Calu3 (cell line): Measurements from ENCODE around the gene ARHGAP26. TPM values are rescaled to one million over a fixed set of nuclear protein-coding genes. Genes with fewer than 3 reads are reported as not detected.
"Not testable (repeated sequence)": the region's sequence is repeated elsewhere in the genome, so short reads cannot be mapped to it uniquely, and the experiment has no call there.

ENCODE experiments used
- BruUV-seq: library from RNA; stranded (reverse); fragments of 400-500 nt; replicated peaks from 2 replicates; lab custom pipeline; 2021; lab: Mats Ljungman, UMichigan
- CTCF ChIA-PET: fragments of 300-600 bp; sonication (Branson Sonifier 250); formaldehyde crosslinking; loops from one replicate; lab custom pipeline; 2022; ENCODE audit warnings: antibody characterized with exemption; lab: Charles Lee
- DNase-seq: peaks from one replicate; pipeline ENCODE4 v3.0.0; 2022
- H3K27ac Mint-ChIP-seq: one replicate; pipeline ENCODE4 v1.8.0; 2022; ENCODE audit warnings: mixed read lengths; ENCODE audit not compliant: unreplicated experiment
- H3K27me3 Mint-ChIP-seq: one replicate; pipeline ENCODE4 v1.8.0; 2022; ENCODE audit warnings: mixed read lengths; ENCODE audit not compliant: unreplicated experiment
- H3K36me3 Mint-ChIP-seq: one replicate; pipeline ENCODE4 v1.8.0; 2022; ENCODE audit warnings: mild to moderate bottlenecking, moderate library complexity, mixed read lengths; ENCODE audit not compliant: insufficient read depth, unreplicated experiment
- H3K4me1 Mint-ChIP-seq: one replicate; pipeline ENCODE4 v1.8.0; 2022; ENCODE audit warnings: mild to moderate bottlenecking, low read depth, mixed read lengths; ENCODE audit not compliant: unreplicated experiment
- H3K4me3 Mint-ChIP-seq: one replicate; pipeline ENCODE4 v1.8.0; 2022; ENCODE audit warnings: mild to moderate bottlenecking, low read depth, moderate library complexity, mixed read lengths; ENCODE audit not compliant: unreplicated experiment
- H3K9me3 Mint-ChIP-seq: one replicate; pipeline ENCODE4 v1.8.0; 2022; ENCODE audit warnings: low read depth, mixed read lengths; ENCODE audit not compliant: unreplicated experiment
- intact Hi-C: fragments of 100-400 bp; cut with micrococcal nuclease; formaldehyde crosslinking; loops from one replicate; pipeline ENCODE4 v1.10.0; 2022; ENCODE audit not compliant: unreplicated experiment
- total RNA-seq: library from RNA; stranded (reverse); gene quantifications from 2 replicates; pipeline ENCODE4 v1.2.3, GENCODE V29; 2022
- TF ChIP-seq, protein P1 (sequence below): fragments of 200-600 bp; IDR thresholded peaks from one replicate; pipeline ENCODE4 v1.8.0; 2022; ENCODE audit warnings: antibody characterized with exemption; ENCODE audit not compliant: unreplicated experiment

Gene ARHGAP26
- total RNA-seq, 1 experiment from 2014 or later = 118 TPM

DNA sequence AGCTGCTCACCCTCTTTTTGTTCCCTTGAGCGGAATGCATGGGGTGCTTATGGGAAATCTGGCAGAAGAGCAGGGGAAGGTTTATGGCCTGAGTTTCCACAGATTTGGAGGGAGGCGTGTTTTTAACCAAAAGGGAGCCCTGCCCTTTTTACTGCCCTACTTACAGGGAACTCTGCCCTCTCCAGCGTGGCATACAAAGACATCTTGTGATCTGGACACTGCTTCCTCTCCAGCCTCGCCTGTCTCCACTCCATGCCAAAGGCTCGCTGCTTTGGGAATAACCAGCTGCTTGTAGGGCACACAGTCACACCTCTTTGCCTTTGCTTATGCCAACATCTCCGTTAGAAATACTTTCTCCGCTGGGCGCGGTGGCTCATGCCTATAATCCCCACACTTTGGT, 314.2 kb downstream of the ARHGAP26 start:
- Mint-ChIP-seq H3K4me1 (peaks cover 8% of the 10 kb centered on the region), H3K36me3 (no peaks in the 10 kb centered on the region), H3K4me3 (no peak overlapping the region), H3K27ac (no peak overlapping the region), H3K27me3 (no peaks in the 10 kb centered on the region), H3K9me3 (no peaks in the 10 kb centered on the region)
- TF ChIP-seq, protein P1, sequence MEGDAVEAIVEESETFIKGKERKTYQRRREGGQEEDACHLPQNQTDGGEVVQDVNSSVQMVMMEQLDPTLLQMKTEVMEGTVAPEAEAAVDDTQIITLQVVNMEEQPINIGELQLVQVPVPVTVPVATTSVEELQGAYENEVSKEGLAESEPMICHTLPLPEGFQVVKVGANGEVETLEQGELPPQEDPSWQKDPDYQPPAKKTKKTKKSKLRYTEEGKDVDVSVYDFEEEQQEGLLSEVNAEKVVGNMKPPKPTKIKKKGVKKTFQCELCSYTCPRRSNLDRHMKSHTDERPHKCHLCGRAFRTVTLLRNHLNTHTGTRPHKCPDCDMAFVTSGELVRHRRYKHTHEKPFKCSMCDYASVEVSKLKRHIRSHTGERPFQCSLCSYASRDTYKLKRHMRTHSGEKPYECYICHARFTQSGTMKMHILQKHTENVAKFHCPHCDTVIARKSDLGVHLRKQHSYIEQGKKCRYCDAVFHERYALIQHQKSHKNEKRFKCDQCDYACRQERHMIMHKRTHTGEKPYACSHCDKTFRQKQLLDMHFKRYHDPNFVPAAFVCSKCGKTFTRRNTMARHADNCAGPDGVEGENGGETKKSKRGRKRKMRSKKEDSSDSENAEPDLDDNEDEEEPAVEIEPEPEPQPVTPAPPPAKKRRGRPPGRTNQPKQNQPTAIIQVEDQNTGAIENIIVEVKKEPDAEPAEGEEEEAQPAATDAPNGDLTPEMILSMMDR = no peak
- CTCF ChIA-PET = no interaction called here
- DNase-seq = no peak
- intact Hi-C loops = no loop called here
- BruUV-seq = no TSS peak

DNA sequence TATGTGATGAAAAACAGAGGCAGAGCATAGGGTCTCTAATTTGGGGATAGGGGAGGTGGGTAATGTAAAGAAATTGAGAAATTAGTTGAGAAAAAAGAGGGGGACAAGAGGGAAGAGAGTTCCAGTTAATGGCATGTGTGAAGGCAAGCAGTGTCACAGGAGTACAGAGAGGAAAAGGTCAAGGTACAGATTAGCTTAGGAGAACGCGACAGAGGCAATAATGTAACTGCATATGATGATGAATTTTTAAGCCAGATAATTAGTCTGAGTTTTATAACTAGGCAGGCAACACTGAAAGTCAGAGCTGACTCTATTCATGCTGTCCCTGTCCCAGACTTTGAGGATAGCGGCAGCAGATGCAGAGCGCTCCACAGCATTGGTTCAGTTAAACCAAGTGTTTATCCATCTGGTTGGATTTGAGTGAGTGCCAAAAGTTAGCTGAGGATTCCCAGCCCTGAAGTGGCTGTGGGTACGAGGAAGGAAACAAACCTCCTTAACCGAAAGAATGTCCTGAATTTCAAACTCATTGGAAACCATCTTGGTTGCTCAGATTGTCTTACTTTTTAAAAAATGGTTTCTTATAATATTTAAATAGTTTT, 315.2 kb downstream of the ARHGAP26 start:
- H3K4me1 Mint-ChIP-seq = peaks cover 8% of the 10 kb centered on the region
- BruUV-seq = no TSS peak
- H3K4me3 Mint-ChIP-seq = no peak overlapping the region
- H3K9me3 Mint-ChIP-seq = no peaks in the 10 kb centered on the region
- CTCF ChIA-PET = interaction anchor here (0.7 kb wide), 1 partner anchor 1134 kb away, joined by 7 read pairs; no protein-coding TSS in a partner anchor
- no peak overlapping the region for H3K27ac Mint-ChIP-seq
- H3K36me3 Mint-ChIP-seq = no peaks in the 10 kb centered on the region
- H3K27me3 Mint-ChIP-seq = no peaks in the 10 kb centered on the region
- TF ChIP-seq, protein P1 = no peak
- no peak for DNase-seq
- intact Hi-C loops = no loop called here

GRCh38 chr5:143086546-143086907, 316.4 kb downstream of the ARHGAP26 start:
- BruUV-seq = no TSS peak

GRCh38 chr5:143086908-143087637, 316.9 kb downstream of the ARHGAP26 start:
- no peaks in the 10 kb centered on the region for H3K36me3 Mint-ChIP-seq
- no TSS peak for BruUV-seq
- intact Hi-C loops = no loop called here
- TF ChIP-seq, protein P1 = no peak
- no peak overlapping the region for H3K4me3 Mint-ChIP-seq
- H3K4me1 Mint-ChIP-seq = peaks cover 8% of the 10 kb centered on the region
- H3K27me3 Mint-ChIP-seq = no peaks in the 10 kb centered on the region
- CTCF ChIA-PET = no interaction called here
- no peak overlapping the region for H3K27ac Mint-ChIP-seq
- H3K9me3 Mint-ChIP-seq = no peaks in the 10 kb centered on the region
- DNase-seq = no peak

More at GRCh38 chr5:143086546-143086907, 316.4 kb downstream of the ARHGAP26 start:
- CTCF ChIA-PET = no interaction called here
- Mint-ChIP-seq H3K27ac (no peak overlapping the region), H3K27me3 (no peaks in the 10 kb centered on the region), H3K4me1 (peaks cover 8% of the 10 kb centered on the region), H3K4me3 (no peak overlapping the region), H3K36me3 (no peaks in the 10 kb centered on the region), H3K9me3 (no peaks in the 10 kb centered on the region)
- intact Hi-C loops = no loop called here
- TF ChIP-seq, protein P1 = no peak
- DNase-seq = no peak

- intact Hi-C loops, H3K4me3 Mint-ChIP-seq, H3K27ac Mint-ChIP-seq, H3K4me1 Mint-ChIP-seq, H3K27me3 Mint-ChIP-seq, H3K36me3 Mint-ChIP-seq, DNase-seq, H3K9me3 Mint-ChIP-seq, BruUV-seq: not testable (repeated sequence)
- CTCF ChIA-PET = interaction anchor here (0.6 kb wide), 1 partner anchor 324 kb away, joined by 3 read pairs; no protein-coding TSS in a partner anchor
Measured at GRCh38 chr5:143088702-143089101, 318.5 kb downstream of the ARHGAP26 start.

- CTCF ChIA-PET, H3K9me3 Mint-ChIP-seq, H3K36me3 Mint-ChIP-seq, BruUV-seq, H3K27ac Mint-ChIP-seq, H3K27me3 Mint-ChIP-seq, intact Hi-C loops, H3K4me3 Mint-ChIP-seq, DNase-seq: not testable (repeated sequence)
- peaks cover 16% of the 10 kb centered on the region for H3K4me1 Mint-ChIP-seq
Measured at GRCh38 chr5:143090044-143090443, 319.9 kb downstream of the ARHGAP26 start.
